ENCODE data around the gene CCDC40. TPM values are rescaled to one million over a fixed set of nuclear protein-coding genes. Genes with fewer than 3 reads are reported as not detected.

CCDC40 gene
- total RNA-seq (10 to 100 TPM in 3 of 9 donors, 1 to 10 TPM in 6; 2.7 to 15.7 (median 6.0) TPM), polyA plus RNA-seq (10 to 100 TPM in 1 of 3 donors, 1 to 10 TPM in 2; 2.1 to 11.6 (median 3.7) TPM)
- long read RNA-seq, donor 1: 0 reads
- long read RNA-seq, donor 2: 0 reads
- long read RNA-seq, donor 3: 0 reads
- long read RNA-seq, donor 4, partial matches to known transcripts: 1 of 2 reads
- long read RNA-seq, donor 4, other reads (novel, unspliced or antisense): 1 of 2 reads
- long read RNA-seq, donor 5, partial matches to known transcripts: 2 of 7 reads
- long read RNA-seq, donor 5, other reads (novel, unspliced or antisense): 3 of 7 reads
- long read RNA-seq, donor 6, partial matches to known transcripts: 2 of 2 reads
- long read RNA-seq, donor 6, other reads (novel, unspliced or antisense): 0 of 2 reads
- long read RNA-seq, donor 7: 0 reads
- long read RNA-seq, donor 8: 0 reads
- long read RNA-seq, donor 9: 0 reads
- long read RNA-seq, donor 10: 0 reads

GRCh38 chr17:80035937-80036714 lies at the start of gene CCDC40:
TSS of gene CCDC40 (plus strand) at chr17:80036642. CDS start at chr17:80036663, 21 bp downstream.
- H3K36me3 ChIP-seq (replicated peaks in 1 of 2): no peaks in the 10 kb centered on the region
- peak within 1 kb of the TSS in 3 of 4 donors; percentile 68 to 80 (median 72) for H3K4me3 ChIP-seq
- H3K27me3 ChIP-seq: no peaks in the 10 kb centered on the region
- DNase-seq: peak; percentile 82 to 90 (median 87)
- peaks cover 0 to 17% of the 10 kb centered on the region in 2 donors for H3K4me1 ChIP-seq (replicated peaks in 1 of 2)
- 0 to 1% (median 1%) methylated on average over 16 to 88 of the region's 89 CpGs for WGBS, 4 donors
- intact Hi-C loops (cut with DNase I): no loop called here
- no peaks in the 10 kb centered on the region for H3K9me3 ChIP-seq (replicated peaks in 1 of 3)
- peak within 1 kb of the TSS; percentile 59 to 93 (median 85) for H3K27ac ChIP-seq
- TF ChIP-seq CTCF (IDR thresholded peaks at IDR 0.05) (no peak), POLR2A (IDR thresholded peaks at IDR 0.05) (peak in 1 of 2 donors; percentile 69)

- intact Hi-C loops (cut with DNase I): no loop called here
- 72 to 79% (median 76%) methylated on average over 18 of the region's 18 CpGs for WGBS, 4 donors
- peak overlapping the region in 3 of 5 donors; percentile 60 to 80 (median 68) for H3K27ac ChIP-seq
- no peaks in the 10 kb centered on the region for H3K27me3 ChIP-seq
- no peaks in the 10 kb centered on the region for H3K9me3 ChIP-seq (replicated peaks in 1 of 3)
- no peaks in the 10 kb centered on the region for H3K36me3 ChIP-seq (replicated peaks in 1 of 2)
- H3K4me3 ChIP-seq: no peak overlapping the region
- DNase-seq: peak in 2 of 7 donors; percentile 27 to 29
- peaks cover 33 to 40% of the 10 kb centered on the region in 2 donors for H3K4me1 ChIP-seq (replicated peaks in 1 of 2)
- TF ChIP-seq POLR2A (IDR thresholded peaks at IDR 0.05): no peak
- peak in 2 of 6 experiments; percentile 7 to 15 for TF ChIP-seq CTCF (IDR thresholded peaks at IDR 0.05)
Observed at GRCh38 chr17:79987187-79987934, 49.1 kb upstream of the CCDC40 start.

GRCh38 chr17:79987935-79988184 lies 48.6 kb upstream of the CCDC40 start:
- no peak for DNase-seq
- intact Hi-C loops (cut with DNase I): no loop called here
- TF ChIP-seq CTCF (IDR thresholded peaks at IDR 0.05) (no peak), POLR2A (IDR thresholded peaks at IDR 0.05) (no peak)
- H3K4me3 ChIP-seq: no peak overlapping the region
- H3K27ac ChIP-seq: peak overlapping the region in 3 of 5 donors; percentile 60 to 80 (median 68)
- H3K36me3 ChIP-seq (replicated peaks in 1 of 2): no peaks in the 10 kb centered on the region
- 60 to 69% (median 63%) methylated on average over 7 of the region's 7 CpGs for WGBS, 4 donors
- no peaks in the 10 kb centered on the region for H3K9me3 ChIP-seq (replicated peaks in 1 of 3)
- no peaks in the 10 kb centered on the region for H3K27me3 ChIP-seq
- peaks cover 33 to 45% of the 10 kb centered on the region in 2 donors for H3K4me1 ChIP-seq (replicated peaks in 1 of 2)

All from adrenal gland (tissue), 19 donors.